NOMO-1 treated with dmso at 0.1 percent for 144 hours (cell line): ENCODE results near the gene BUD23.
"Not testable (repeated sequence)": the region's sequence is repeated elsewhere in the genome, so short reads cannot be mapped to it uniquely, and the experiment has no call there.

Experiments
- DNase-seq: peaks from one replicate; lab custom pipeline; 2025; ENCODE audit not compliant: unreplicated experiment; lab: John Stamatoyannopoulos, UW

Gene BUD23

DNA sequence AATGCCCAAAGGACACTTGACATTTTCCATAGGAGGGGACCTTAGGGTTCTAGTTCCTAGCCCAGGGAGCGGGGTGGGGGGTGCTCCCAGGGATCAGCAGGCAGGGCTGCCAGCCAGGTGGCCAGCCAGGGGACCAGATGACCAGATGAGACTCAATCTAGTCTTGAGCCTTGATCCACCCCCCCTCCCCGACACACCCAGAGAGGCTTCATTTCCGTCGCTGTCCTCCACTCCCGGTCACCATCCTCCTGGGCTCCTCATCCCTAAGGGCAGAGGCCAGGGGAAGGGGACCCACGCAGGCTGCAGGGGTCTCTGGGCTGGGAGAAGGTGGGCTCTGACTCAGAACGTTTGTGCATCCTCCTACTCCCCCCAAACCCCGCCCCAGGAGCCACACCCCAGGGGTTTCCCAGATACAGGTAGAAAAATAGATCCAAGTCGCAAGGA, 35.1 kb downstream of the BUD23 start:
- no peak for DNase-seq

- peak; percentile 48 for DNase-seq
These were observed 35.8 kb downstream of the BUD23 start, which contains the start of gene STX1A for GRCh38 chr7:73718905-73719805. TSS of gene STX1A (minus strand) at chr7:73719669. CDS start at chr7:73719631, 38 bp downstream.

DNA sequence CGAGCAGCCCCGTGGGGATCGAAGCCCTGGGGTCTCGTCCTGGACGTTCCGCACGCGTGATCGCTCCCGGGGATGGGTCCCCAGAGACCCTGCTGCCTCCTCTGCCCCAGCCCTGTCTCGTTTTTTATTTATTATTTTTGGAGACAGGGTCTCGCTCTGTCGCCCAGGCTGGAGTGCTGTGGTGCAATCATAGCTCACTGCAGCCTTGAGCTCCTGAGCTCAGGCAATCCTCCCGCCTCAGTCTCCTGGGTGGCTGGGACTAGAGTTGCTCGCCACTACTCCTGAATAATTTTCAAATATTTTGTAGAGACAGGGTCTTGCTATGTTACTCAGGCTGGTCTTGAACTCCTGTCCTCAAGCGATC, 36.4 kb downstream of the BUD23 start:
- DNase-seq = no peak

DNA sequence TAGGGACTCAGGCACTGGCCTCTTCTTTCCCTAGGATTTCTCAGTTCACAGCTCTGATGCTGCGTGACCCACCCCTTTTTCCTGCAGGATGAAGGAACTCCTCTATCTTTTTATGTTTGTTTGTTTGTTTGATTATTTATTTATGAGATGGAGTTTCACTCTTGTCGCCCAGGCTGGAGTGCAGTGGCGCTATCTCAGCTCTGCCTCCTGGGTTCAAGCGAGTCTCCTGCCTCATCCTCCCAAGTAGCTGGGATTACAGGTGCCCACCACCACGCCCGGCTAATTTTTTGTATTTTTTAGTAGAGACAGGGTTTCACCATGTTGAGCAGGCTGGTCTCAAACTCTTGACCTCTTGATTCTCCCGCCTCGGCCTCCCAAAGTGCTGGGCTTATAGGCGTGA, 37.0 kb downstream of the BUD23 start:
- not testable (repeated sequence) for DNase-seq

DNA sequence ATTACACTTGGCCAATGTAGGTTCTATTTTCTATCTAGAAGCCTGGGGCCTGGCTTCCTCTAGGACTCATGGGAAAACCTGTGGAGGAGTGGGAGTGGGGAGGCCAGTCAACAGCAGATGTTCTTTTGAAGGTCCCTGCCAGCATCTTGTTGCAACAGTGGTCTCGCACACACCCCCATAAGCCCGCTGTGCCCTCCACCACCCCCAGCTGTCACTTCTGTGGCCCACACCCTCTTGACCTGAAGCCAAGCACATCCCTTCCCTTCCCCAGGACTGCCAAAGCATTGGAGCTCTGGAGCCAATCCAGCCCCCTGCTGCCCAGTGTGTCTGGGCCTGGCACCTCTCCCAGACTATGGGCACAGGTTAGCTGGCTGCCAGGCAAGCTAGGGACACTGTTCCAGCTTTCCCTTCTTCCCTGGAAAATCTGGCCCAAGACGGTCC, 38.0 kb downstream of the BUD23 start:
- no peak for DNase-seq

GRCh38 chr7:73722182-73722581, 38.8 kb downstream of the BUD23 start:
- DNase-seq = not testable (repeated sequence)

DNA sequence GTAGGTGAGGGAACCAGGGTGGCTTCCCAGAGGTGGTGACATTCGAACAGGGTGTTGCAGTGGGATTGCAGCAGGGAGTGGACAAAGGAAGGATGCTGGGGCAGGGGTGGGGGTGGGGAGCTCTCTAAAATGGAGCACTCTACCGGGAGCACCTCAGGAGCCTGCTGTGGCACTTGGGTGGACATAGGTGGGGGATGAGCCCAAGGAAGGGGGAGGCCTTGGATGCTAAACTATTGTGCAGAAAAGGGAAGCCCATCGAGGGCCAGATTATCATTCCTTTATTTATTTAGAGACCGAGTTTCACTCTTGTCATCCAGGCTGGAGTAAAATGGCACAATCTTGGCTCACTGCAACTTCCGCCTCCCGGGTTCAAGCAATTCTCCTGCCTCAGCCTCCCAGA, 39.4 kb downstream of the BUD23 start:
- DNase-seq = no peak

DNA sequence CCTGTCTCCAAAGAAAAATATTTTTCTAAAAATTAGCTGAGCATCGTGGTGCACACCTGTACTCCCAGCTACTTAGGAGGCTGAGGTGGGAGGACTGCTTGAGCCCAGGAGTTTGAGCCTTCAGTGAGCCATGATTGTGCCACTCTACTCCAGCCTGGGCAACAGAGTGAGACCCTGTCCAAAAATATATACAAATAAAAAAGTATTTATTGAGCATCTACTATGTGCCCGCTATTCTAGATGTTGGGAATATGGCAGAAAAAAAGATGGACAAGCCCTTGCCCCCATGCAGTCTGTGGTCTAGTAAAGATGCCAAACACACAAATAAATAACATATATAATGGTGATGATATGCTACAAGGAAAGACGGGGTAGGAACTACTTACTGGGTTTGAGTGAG, 40.4 kb downstream of the BUD23 start:
- DNase-seq = no peak

- DNase-seq = no peak
These were observed 42.7 kb downstream of the BUD23 start for GRCh38 chr7:73726083-73726466.

GRCh38 chr7:73727952-73728351, 44.6 kb downstream of the BUD23 start:
- DNase-seq = no peak

DNA sequence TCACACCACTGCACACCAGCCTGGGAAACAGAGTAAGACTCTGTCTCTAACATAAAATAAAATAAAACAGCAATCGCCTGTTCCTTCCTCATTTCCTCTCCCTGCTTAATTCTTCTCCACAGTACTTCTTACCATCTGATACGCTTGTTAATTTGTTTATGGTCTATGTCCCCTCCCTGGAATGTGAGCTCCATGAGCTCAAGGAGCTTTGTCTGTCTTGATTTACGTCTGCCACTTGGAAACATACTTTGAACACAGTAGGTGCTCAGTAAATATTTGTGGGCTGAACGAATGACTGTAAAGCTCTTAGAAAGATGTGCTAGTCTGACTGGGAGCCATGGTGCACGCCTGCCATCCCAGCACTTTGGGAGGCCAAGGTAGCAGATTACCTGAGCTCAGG, 45.2 kb downstream of the BUD23 start:
- DNase-seq = no peak

DNA sequence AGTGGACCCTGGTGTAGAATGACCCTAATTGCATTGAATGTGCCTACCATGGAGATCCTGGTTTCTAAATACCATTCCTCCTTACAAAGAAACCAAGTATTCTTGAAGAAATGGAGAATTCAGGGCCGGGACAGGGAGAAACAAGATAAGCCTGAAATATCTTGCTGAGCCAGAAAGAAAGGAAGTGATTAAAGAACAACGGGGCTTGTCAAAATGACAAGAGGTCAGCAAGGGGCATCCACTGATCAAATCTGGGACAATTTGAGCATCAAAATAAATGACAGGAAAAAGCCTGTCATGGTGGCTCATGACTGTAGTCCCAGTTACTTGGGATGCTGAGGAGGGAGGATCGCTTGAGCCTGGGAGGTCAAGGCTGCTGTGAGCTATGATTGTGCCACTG, 47.1 kb downstream of the BUD23 start:
- no peak for DNase-seq

DNA sequence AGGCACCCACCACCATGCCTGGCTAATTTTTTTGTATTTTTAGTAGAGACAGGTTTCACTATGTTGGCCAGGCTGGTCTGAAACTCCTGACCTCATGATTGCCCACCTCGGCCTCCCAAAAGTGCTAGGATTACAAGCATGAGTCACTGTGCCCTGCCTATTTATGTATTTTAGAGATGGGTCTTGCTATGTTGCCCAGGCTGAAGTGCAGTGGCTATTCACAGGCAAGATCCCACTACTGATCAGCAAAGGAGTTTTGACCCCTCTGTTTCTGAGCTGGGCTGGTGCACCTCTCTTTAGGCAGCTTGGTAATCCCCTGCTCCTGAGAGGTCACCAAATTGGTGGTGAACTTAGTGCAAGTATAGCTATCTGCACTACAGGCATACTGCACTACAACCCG, 49.0 kb downstream of the BUD23 start:
- no peak for DNase-seq

- DNase-seq = peak; percentile 100
These were observed 51.5 kb downstream of the BUD23 start for GRCh38 chr7:73734619-73735527.

GRCh38 chr7:73735528-73735905, 52.1 kb downstream of the BUD23 start:
- DNase-seq = no peak

GRCh38 chr7:73736885-73737284, 53.5 kb downstream of the BUD23 start:
- no peak for DNase-seq

- no peak for DNase-seq
These were observed 54.3 kb downstream of the BUD23 start for GRCh38 chr7:73737491-73738219.

DNA sequence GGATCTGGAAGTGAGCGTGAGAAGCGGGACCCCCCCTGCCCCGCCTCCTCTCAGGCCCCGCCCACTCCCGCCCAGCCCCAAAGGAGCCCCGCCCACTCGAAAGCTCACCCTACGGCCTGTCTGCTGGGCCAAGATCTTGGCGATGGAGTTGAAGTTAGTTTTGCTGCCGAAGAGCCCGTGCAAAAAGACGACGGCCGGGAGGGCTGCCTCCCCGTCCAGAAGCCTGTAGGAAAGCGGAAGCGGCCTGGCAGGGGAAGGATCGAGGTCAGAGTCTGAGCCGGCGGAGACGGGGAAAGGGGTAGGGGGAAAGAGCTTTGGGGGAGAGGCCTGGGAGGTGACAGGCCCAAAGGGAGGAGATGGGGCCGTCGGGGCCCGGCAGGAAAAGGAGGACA, 54.8 kb downstream of the BUD23 start:
- peak; percentile 79 for DNase-seq

- peak; percentile 97 for DNase-seq
These were observed 55.4 kb downstream of the BUD23 start, which contains the start of gene ABHD11 for GRCh38 chr7:73738612-73739386. TSS of gene ABHD11 (minus strand) at chr7:73738802. CDS start at chr7:73738770, 32 bp downstream.

GRCh38 chr7:73739387-73739767, 56.0 kb downstream of the BUD23 start:
- no peak for DNase-seq
